Astrocyte (in vitro differentiated cells and primary cell): ENCODE data around the gene AIFM3. TPM values are rescaled to one million over a fixed set of nuclear protein-coding genes. Genes with fewer than 3 reads are reported as not detected.

Experiments used
- DNase-seq: peaks from one replicate; pipeline ENCODE4 v3.0.0-alpha.2; 2010; ENCODE audit warnings: low read depth
- FAIRE-seq: peaks from 2 replicates; lab custom pipeline; 2011; peaks lifted over from hg19 to GRCh38; lab: Jason Lieb, UNC
- H2AFZ ChIP-seq: 2 replicates; pipeline ENCODE4 v1.6.0; 2012; ENCODE audit warnings: low read depth, low read length, inconsistent platforms
- H3K27ac ChIP-seq: 2 replicates; pipeline ENCODE4 v1.5.1; 2011; ENCODE audit warnings: low read depth, low read length, inconsistent platforms
- H3K27me3 ChIP-seq: 2 replicates; pipeline ENCODE4 v1.6.0; 2011; ENCODE audit warnings: low read length, inconsistent platforms; ENCODE audit not compliant: insufficient read depth
- H3K36me3 ChIP-seq: 2 replicates; pipeline ENCODE4 v1.5.1; 2011; ENCODE audit warnings: low read length, inconsistent platforms; ENCODE audit not compliant: insufficient read depth
- H3K4me1 ChIP-seq: 2 replicates; pipeline ENCODE4 v1.5.1; 2011; ENCODE audit warnings: low read length, inconsistent platforms; ENCODE audit not compliant: insufficient read depth
- H3K4me2 ChIP-seq: 2 replicates; pipeline ENCODE4 v1.6.0; 2012; ENCODE audit warnings: low read length, inconsistent platforms
- H3K4me3 ChIP-seq: 2 replicates; pipeline ENCODE4 v1.5.1; 2011; ENCODE audit warnings: low read depth, mild to moderate bottlenecking, low read length, inconsistent platforms; ENCODE audit not compliant: insufficient read depth
- H3K79me2 ChIP-seq: 2 replicates; pipeline ENCODE4 v1.6.0; 2012; ENCODE audit warnings: mild to moderate bottlenecking, low read length, inconsistent platforms; ENCODE audit not compliant: insufficient read depth
- H3K9ac ChIP-seq: 2 replicates; pipeline ENCODE4 v1.6.0; 2012; ENCODE audit warnings: mild to moderate bottlenecking, low read length, inconsistent platforms
- H3K9me3 ChIP-seq: 2 replicates; pipeline ENCODE4 v1.5.1; 2012; ENCODE audit warnings: low read depth, mild to moderate bottlenecking, low read length, inconsistent platforms; ENCODE audit not compliant: insufficient read depth
- H4K20me1 ChIP-seq: 2 replicates; pipeline ENCODE4 v1.6.0; 2012; ENCODE audit warnings: low read length, inconsistent platforms; ENCODE audit not compliant: insufficient read depth
- H3K27ac Mint-ChIP-seq: one replicate; pipeline ENCODE4 v1.8.0; 2021; ENCODE audit warnings: mild to moderate bottlenecking, mixed read lengths; ENCODE audit not compliant: unreplicated experiment
- H3K27me3 Mint-ChIP-seq: one replicate; pipeline ENCODE4 v1.8.0; 2021; ENCODE audit warnings: low read depth, mixed read lengths; ENCODE audit not compliant: unreplicated experiment
- H3K36me3 Mint-ChIP-seq: one replicate; pipeline ENCODE4 v1.8.0; 2021; ENCODE audit warnings: low read depth, mixed read lengths; ENCODE audit not compliant: unreplicated experiment
- H3K4me1 Mint-ChIP-seq: one replicate; pipeline ENCODE4 v1.8.0; 2021; ENCODE audit warnings: low read depth, mixed read lengths; ENCODE audit not compliant: unreplicated experiment
- H3K4me3 Mint-ChIP-seq: one replicate; pipeline ENCODE4 v1.8.0; 2021; ENCODE audit warnings: mild to moderate bottlenecking, moderate library complexity, mixed read lengths; ENCODE audit not compliant: unreplicated experiment
- H3K9me3 Mint-ChIP-seq: one replicate; pipeline ENCODE4 v1.8.0; 2021; ENCODE audit warnings: mild to moderate bottlenecking, mixed read lengths; ENCODE audit not compliant: unreplicated experiment
- EZH2 ChIP-seq: IDR thresholded peaks from 2 replicates; pipeline ENCODE4 v1.6.1; 2012; ENCODE audit warnings: mild to moderate bottlenecking, low read length, inconsistent platforms; ENCODE audit not compliant: insufficient read depth
- total RNA-seq: library from RNA; stranded (reverse); gene quantifications from 2 replicates; pipeline ENCODE4 v1.2.1, GENCODE V29; 2021
- TF ChIP-seq, protein P1 (sequence below): IDR thresholded peaks from 2 replicates; pipeline ENCODE4 v1.5.1; 2011; ENCODE audit warnings: low read depth, mild to moderate bottlenecking, inconsistent platforms, low read length, moderate library complexity; ENCODE audit not compliant: insufficient read depth

AIFM3 gene
- total RNA-seq, 1 donor from 2014 or later = 0.48 TPM

DNA sequence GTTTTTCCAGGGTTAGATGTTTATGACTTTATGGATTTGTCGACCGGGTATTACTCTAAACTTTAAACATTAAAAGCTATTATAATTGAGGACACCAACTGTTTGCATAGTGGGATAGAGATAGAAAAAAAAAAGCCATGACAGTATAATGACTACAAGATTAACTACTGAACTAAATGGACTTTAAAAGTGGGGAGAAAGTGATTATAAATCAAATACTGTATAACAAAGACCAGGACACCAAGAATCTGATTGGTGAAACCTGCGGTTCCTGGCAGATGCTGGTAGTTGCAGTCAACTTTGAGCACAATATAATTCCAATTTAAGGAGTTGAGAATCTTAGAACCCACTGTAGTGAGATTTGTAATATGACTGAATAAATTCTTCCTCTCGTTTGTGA, 47.3 kb upstream of the AIFM3 start:
- H3K4me1 Mint-ChIP-seq = peaks cover 18% of the 10 kb centered on the region
- Histone ChIP-seq H4K20me1 (peaks cover 65% of the 10 kb centered on the region), H3K9me3 (no peaks in the 10 kb centered on the region), H3K27ac (no peak overlapping the region), H3K79me2 (peaks cover 75% of the 10 kb centered on the region), H3K27me3 (no peaks in the 10 kb centered on the region), H2AFZ (no peak overlapping the region), H3K4me1 (peaks cover 15% of the 10 kb centered on the region), H3K4me2 (peak overlapping the region; percentile 88), H3K9ac (peak overlapping the region; percentile 86), H3K36me3 (no peaks in the 10 kb centered on the region), H3K4me3 (peak overlapping the region; percentile 87)
- H3K36me3 Mint-ChIP-seq = peaks cover 2% of the 10 kb centered on the region
- peak overlapping the region; percentile 97 for H3K4me3 Mint-ChIP-seq
- DNase-seq = peak; percentile 19
- FAIRE-seq = no peak
- H3K27ac Mint-ChIP-seq = no peak overlapping the region
- no peak for TF ChIP-seq EZH2
- TF ChIP-seq, protein P1, sequence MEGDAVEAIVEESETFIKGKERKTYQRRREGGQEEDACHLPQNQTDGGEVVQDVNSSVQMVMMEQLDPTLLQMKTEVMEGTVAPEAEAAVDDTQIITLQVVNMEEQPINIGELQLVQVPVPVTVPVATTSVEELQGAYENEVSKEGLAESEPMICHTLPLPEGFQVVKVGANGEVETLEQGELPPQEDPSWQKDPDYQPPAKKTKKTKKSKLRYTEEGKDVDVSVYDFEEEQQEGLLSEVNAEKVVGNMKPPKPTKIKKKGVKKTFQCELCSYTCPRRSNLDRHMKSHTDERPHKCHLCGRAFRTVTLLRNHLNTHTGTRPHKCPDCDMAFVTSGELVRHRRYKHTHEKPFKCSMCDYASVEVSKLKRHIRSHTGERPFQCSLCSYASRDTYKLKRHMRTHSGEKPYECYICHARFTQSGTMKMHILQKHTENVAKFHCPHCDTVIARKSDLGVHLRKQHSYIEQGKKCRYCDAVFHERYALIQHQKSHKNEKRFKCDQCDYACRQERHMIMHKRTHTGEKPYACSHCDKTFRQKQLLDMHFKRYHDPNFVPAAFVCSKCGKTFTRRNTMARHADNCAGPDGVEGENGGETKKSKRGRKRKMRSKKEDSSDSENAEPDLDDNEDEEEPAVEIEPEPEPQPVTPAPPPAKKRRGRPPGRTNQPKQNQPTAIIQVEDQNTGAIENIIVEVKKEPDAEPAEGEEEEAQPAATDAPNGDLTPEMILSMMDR = no peak
- H3K27me3 Mint-ChIP-seq = no peaks in the 10 kb centered on the region
- no peaks in the 10 kb centered on the region for H3K9me3 Mint-ChIP-seq

DNA sequence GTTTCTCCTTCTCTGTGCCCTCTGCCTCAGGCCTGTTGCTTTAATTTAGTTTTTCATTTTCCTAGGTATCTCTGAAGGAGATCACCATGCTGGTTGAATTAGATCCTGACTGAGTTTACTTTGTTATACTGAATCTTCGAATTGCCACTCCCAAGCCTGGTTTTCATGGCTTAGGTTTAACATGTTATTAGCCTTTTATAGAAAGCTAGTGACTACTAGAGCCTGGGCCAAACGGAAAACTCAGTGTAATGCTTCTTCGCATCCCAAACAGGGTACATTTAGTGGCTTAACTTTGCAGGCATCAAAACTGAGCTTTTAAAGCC, 46.2 kb upstream of the AIFM3 start:
- H3K9me3 ChIP-seq = no peaks in the 10 kb centered on the region
- no peak overlapping the region for H3K27ac ChIP-seq
- no peaks in the 10 kb centered on the region for H3K9me3 Mint-ChIP-seq
- H3K27me3 Mint-ChIP-seq = no peaks in the 10 kb centered on the region
- H3K4me3 Mint-ChIP-seq = peak overlapping the region; percentile 97
- H3K4me2 ChIP-seq = peak overlapping the region; percentile 88
- H2AFZ ChIP-seq = no peak overlapping the region
- H3K27me3 ChIP-seq = no peaks in the 10 kb centered on the region
- DNase-seq (no peak), FAIRE-seq (no peak)
- peak overlapping the region; percentile 86 for H3K9ac ChIP-seq
- peaks cover 4% of the 10 kb centered on the region for H3K36me3 ChIP-seq
- peaks cover 15% of the 10 kb centered on the region for H3K4me1 ChIP-seq
- H3K4me3 ChIP-seq = peak overlapping the region; percentile 87
- peaks cover 2% of the 10 kb centered on the region for H3K36me3 Mint-ChIP-seq
- TF ChIP-seq EZH2 = no peak
- TF ChIP-seq, protein P1 = no peak
- no peak overlapping the region for H3K27ac Mint-ChIP-seq
- peaks cover 77% of the 10 kb centered on the region for H4K20me1 ChIP-seq
- H3K79me2 ChIP-seq = peaks cover 86% of the 10 kb centered on the region
- H3K4me1 Mint-ChIP-seq = peaks cover 18% of the 10 kb centered on the region

DNA sequence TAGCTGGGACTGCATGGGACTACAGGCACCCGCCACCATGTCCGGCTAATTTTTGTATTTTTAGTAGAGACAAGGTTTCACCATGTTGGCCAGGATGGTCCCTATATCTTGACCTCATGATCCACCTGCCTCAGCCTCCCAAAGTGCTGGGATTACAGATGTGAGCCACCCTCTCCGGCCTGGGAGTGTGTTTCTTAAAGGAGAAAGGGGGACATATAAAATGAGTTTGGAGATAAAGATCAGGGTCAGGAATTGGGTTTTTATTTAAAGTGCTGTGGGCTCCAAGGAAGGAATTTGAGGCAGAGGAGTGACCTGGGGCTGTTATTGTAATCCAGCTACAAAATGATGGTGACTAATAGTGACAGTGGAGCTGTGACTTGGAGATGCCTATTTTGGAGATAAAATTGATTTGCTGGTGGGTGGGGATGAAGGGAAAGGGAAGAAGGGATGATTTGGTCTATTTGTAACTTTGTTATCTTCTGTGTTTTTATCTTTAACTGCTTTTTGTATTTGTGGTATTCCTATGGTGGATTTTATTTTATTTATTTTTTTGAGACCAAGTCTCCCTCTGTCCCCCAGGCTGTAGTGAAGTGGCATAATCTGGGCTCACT, 44.8 kb upstream of the AIFM3 start:
- H3K9me3 Mint-ChIP-seq = no peaks in the 10 kb centered on the region
- H3K36me3 Mint-ChIP-seq = peaks cover 2% of the 10 kb centered on the region
- Histone ChIP-seq H3K9me3 (no peaks in the 10 kb centered on the region), H2AFZ (no peak overlapping the region), H4K20me1 (peaks cover 88% of the 10 kb centered on the region), H3K27ac (no peak overlapping the region), H3K27me3 (no peaks in the 10 kb centered on the region), H3K4me3 (no peak overlapping the region), H3K36me3 (peaks cover 4% of the 10 kb centered on the region), H3K79me2 (peaks cover 100% of the 10 kb centered on the region), H3K4me2 (peak overlapping the region; percentile 46), H3K9ac (no peak overlapping the region), H3K4me1 (peaks cover 11% of the 10 kb centered on the region)
- no peak for DNase-seq
- TF ChIP-seq EZH2 = no peak
- TF ChIP-seq, protein P1 = no peak
- FAIRE-seq = no peak
- H3K4me1 Mint-ChIP-seq = peaks cover 16% of the 10 kb centered on the region
- H3K27me3 Mint-ChIP-seq = no peaks in the 10 kb centered on the region
- no peak overlapping the region for H3K4me3 Mint-ChIP-seq
- no peak overlapping the region for H3K27ac Mint-ChIP-seq
